Esophagus squamous epithelium (tissue), 4 donors: ENCODE data around the gene FAM163A.

Experiments used
- CTCF ChIP-seq, 6 experiments: fragments of 450-650 bp in 4 of 6; fragments of 200-600 bp in 2 of 6; sonication (generic) in 2 of 6; IDR thresholded peaks; one replicate each; pipeline ENCODE4 v1.5.1; 2016 to 2019; ENCODE audit warnings: antibody characterized with exemption in 6 of 6, mild to moderate bottlenecking in 4 of 6, moderate library complexity in 4 of 6
- POLR2A ChIP-seq, 4 donors: fragments of 450-650 bp; IDR thresholded peaks; one replicate each; pipeline ENCODE4 v1.6.1; 2017; ENCODE audit warnings: antibody characterized with exemption in 4 of 4, mild to moderate bottlenecking in 4 of 4, moderate library complexity in 3 of 4

- no peak for TF ChIP-seq CTCF (IDR thresholded peaks at IDR 0.05)
- no peak for TF ChIP-seq POLR2A (IDR thresholded peaks at IDR 0.05)
Observed at GRCh38 chr1:179774000-179774399, 30.9 kb downstream of the FAM163A start.
